ENCODE data around the gene MYOCOS. TPM values are rescaled to one million over a fixed set of nuclear protein-coding genes. Genes with fewer than 3 reads are reported as not detected.

Gene MYOCOS
- total and polyA plus RNA-seq, 2 of the 4 experiments (the other 2 are of a cell fraction): not detected

GRCh38 chr1:171643156-171643555, 21.1 kb downstream of the MYOCOS start:
- no peak overlapping the region for H3K4me2 ChIP-seq (ENCODE audit: low read depth, low read length)
- in situ Hi-C loops (cut with MboI; ENCODE audit: low sequenced_read_pairs) (loop anchor here (10.0 kb wide), 1 partner anchor 342 kb away; no protein-coding TSS in a partner anchor), intact Hi-C loops (cut with micrococcal nuclease) (no loop called here), dilution Hi-C loops (cut with HindIII; ENCODE audit: low sequenced_read_pairs, unreplicated experiment) (no loop called here)
- H3K56ac ChIP-seq (ENCODE audit: extremely low read depth, insufficient read depth, low read length): no peak overlapping the region
- H3K27ac ChIP-seq (ENCODE audit: insufficient read depth, low read length): no peak overlapping the region
- no peak overlapping the region for H3K23ac ChIP-seq (ENCODE audit: low read depth, low read length)
- no peaks in the 10 kb centered on the region for H4K20me1 ChIP-seq (ENCODE audit: insufficient read depth, low read length)
- H3K14ac ChIP-seq (replicated peaks; ENCODE audit: low read depth, low read length): no peak overlapping the region
- ATAC-seq (ENCODE audit: low read depth) (no peak), DNase-seq (no peak)
- H3K9me3 ChIP-seq (ENCODE audit: control insufficient read depth, insufficient read depth, low read length): no peaks in the 10 kb centered on the region
- no peak overlapping the region for H3K18ac ChIP-seq (ENCODE audit: low read depth, low read length)
- peaks cover 6% of the 10 kb centered on the region; the same call in 1 of the 2 replicates for H3K27me3 ChIP-seq (ENCODE audit: control insufficient read depth, insufficient read depth, low read length)
- H3K4ac ChIP-seq (ENCODE audit: low read depth, low read length): no peak overlapping the region
- no peak overlapping the region for H4K91ac ChIP-seq (ENCODE audit: insufficient read depth, low read depth, low read length)
- H3K9ac ChIP-seq (ENCODE audit: low read depth, low read length): no peak overlapping the region
- H3K36me3 ChIP-seq (ENCODE audit: control insufficient read depth, insufficient read depth, low read length): no peaks in the 10 kb centered on the region
- no peak overlapping the region for H2BK20ac ChIP-seq (ENCODE audit: low read depth, low read length)
- CTCF ChIA-PET: interaction anchor here (0.9 to 1.0 kb wide), 2 partner anchors 11 to 342 kb away, joined by 3 read pairs; no protein-coding TSS in a partner anchor
- H2AK9ac ChIP-seq (replicated peaks; ENCODE audit: low read depth, low read length, poor library complexity): no peak overlapping the region
- no peak overlapping the region for H2BK120ac ChIP-seq (ENCODE audit: low read depth, low read length)
- H3K4me1 ChIP-seq (ENCODE audit: control insufficient read depth, insufficient read depth, low read length): no peaks in the 10 kb centered on the region
- H3K4me3 ChIP-seq (ENCODE audit: insufficient read depth, low read depth, low read length): no peak overlapping the region
- no peak overlapping the region for H2BK5ac ChIP-seq (ENCODE audit: low read depth, low read length, poor library complexity, severe bottlenecking)
- no peak overlapping the region for H4K5ac ChIP-seq (ENCODE audit: low read depth, low read length)
- H2AK5ac ChIP-seq (ENCODE audit: low read depth, low read length): no peak overlapping the region
- H3K79me1 ChIP-seq (ENCODE audit: low read depth in 1 of 2, low read length in 2 of 2): no peaks in the 10 kb centered on the region
- no peak overlapping the region for H2BK15ac ChIP-seq (ENCODE audit: low read depth, low read length)
- no peak overlapping the region for H4K8ac ChIP-seq (ENCODE audit: low read depth in 2 of 2, low read length in 2 of 2)
- POLR2A ChIA-PET (ENCODE audit: unreplicated experiment): no interaction called here
- BruUV-seq (replicated peaks): no TSS peak
- no peak for TF ChIP-seq RAD21 (IDR thresholded peaks at IDR 0.05; ENCODE audit: low read length)
- TF ChIP-seq MXI1 (IDR thresholded peaks at IDR 0.05; ENCODE audit: borderline replicate concordance, low read depth, low read length): no peak
- no peak for TF ChIP-seq SMC3 (IDR thresholded peaks at IDR 0.05; ENCODE audit: low read depth, low read length)
- TF ChIP-seq, protein P1, sequence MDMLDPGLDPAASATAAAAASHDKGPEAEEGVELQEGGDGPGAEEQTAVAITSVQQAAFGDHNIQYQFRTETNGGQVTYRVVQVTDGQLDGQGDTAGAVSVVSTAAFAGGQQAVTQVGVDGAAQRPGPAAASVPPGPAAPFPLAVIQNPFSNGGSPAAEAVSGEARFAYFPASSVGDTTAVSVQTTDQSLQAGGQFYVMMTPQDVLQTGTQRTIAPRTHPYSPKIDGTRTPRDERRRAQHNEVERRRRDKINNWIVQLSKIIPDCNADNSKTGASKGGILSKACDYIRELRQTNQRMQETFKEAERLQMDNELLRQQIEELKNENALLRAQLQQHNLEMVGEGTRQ (IDR thresholded peaks at IDR 0.05; ENCODE audit: low read depth, low read length): no peak
- no peak for TF ChIP-seq RCOR1 (IDR thresholded peaks at IDR 0.05; ENCODE audit: insufficient replicate concordance, low read length)
- TF ChIP-seq CEBPB (IDR thresholded peaks at IDR 0.05; ENCODE audit: low read depth, low read length): no peak
- TF ChIP-seq ELK1 (IDR thresholded peaks at IDR 0.05; ENCODE audit: borderline replicate concordance, low read depth, low read length): no peak
- TF ChIP-seq CTCF (conservative IDR thresholded peaks at IDR 0.05; ENCODE audit: low read depth, low read length): no peak
- TF ChIP-seq MAFK (IDR thresholded peaks at IDR 0.05; ENCODE audit: low read depth, low read length): no peak
- no peak for TF ChIP-seq MAZ (IDR thresholded peaks at IDR 0.05; ENCODE audit: borderline replicate concordance, low read depth, low read length)
- TF ChIP-seq RFX5 (IDR thresholded peaks at IDR 0.05; ENCODE audit: low read depth, low read length): no peak
- no peak for TF ChIP-seq FOS (IDR thresholded peaks at IDR 0.05; ENCODE audit: low read depth, low read length)
- no peak for TF ChIP-seq POLR2A (IDR thresholded peaks at IDR 0.05; ENCODE audit: low read depth, low read length)
- TF ChIP-seq CHD1 (IDR thresholded peaks at IDR 0.05; ENCODE audit: low read depth, low read length): no peak
- no peak for TF ChIP-seq NFE2L2 (IDR thresholded peaks at IDR 0.05; ENCODE audit: low read depth, low read length)
- no peak for TF ChIP-seq BHLHE40 (IDR thresholded peaks at IDR 0.05; ENCODE audit: low read depth, low read length)
- no peaks in the 10 kb centered on the region for H3K9me1 ChIP-seq (ENCODE audit: insufficient read depth, low read length)
- no peak overlapping the region for H2AFZ ChIP-seq (replicated peaks; ENCODE audit: low read length, poor library complexity)
- WGBS, 2 experiments (ENCODE audit: extremely low coverage in 2 of 2, insufficient read length in 1 of 2): 72% methylated on average over 4 of the region's 8 CpGs; no CpG with 5 or more reads in 1 of the 2 experiments

Measured in IMR-90 (cell line).